HL-60 (cell line): ENCODE data around the gene SLC43A1.

Experiments
- POLR2AphosphoS5 ChIP-seq: IDR thresholded peaks from 2 replicates; pipeline ENCODE4 v1.6.1; 2012; ENCODE audit warnings: low read depth
- SPI1 ChIP-seq: IDR thresholded peaks from 2 replicates; pipeline ENCODE4 v1.6.1; 2012; ENCODE audit warnings: low read depth, mild to moderate bottlenecking, borderline replicate concordance
- TF ChIP-seq, protein P1 (sequence below): IDR thresholded peaks from one replicate; pipeline ENCODE4 v1.5.1; 2011; ENCODE audit warnings: low read length, control low read depth, inconsistent platforms; ENCODE audit not compliant: insufficient read depth

DNA sequence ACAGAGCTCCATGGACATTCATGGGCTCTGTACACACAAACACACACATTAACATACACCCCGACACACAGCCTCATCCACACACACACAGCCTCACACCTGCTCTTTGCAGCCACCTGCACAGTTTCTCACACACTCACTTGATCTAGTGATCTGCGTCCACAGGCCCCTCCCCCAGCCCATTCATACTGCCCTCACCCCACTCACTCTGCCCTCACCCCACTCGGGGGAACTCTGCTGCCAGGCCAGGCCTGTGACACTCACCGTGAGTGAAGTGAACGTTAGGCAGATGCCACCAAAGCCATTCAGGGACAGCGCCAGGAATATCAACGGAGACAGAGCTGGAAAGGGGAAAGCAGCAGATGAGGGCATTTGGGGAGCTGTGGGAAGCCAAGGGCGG lies 15.0 kb downstream of the SLC43A1 start:
- TF ChIP-seq, protein P1, sequence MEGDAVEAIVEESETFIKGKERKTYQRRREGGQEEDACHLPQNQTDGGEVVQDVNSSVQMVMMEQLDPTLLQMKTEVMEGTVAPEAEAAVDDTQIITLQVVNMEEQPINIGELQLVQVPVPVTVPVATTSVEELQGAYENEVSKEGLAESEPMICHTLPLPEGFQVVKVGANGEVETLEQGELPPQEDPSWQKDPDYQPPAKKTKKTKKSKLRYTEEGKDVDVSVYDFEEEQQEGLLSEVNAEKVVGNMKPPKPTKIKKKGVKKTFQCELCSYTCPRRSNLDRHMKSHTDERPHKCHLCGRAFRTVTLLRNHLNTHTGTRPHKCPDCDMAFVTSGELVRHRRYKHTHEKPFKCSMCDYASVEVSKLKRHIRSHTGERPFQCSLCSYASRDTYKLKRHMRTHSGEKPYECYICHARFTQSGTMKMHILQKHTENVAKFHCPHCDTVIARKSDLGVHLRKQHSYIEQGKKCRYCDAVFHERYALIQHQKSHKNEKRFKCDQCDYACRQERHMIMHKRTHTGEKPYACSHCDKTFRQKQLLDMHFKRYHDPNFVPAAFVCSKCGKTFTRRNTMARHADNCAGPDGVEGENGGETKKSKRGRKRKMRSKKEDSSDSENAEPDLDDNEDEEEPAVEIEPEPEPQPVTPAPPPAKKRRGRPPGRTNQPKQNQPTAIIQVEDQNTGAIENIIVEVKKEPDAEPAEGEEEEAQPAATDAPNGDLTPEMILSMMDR, result no peak
- no peak for TF ChIP-seq POLR2AphosphoS5
- no peak for TF ChIP-seq SPI1
